Tongue (tissue), 2 donors: Measurements from ENCODE around the gene LDB2. TPM values are rescaled to one million over a fixed set of nuclear protein-coding genes. Genes with fewer than 3 reads are reported as not detected.
A peak's percentile ranks its signal among the peaks of the same experiment; 100 is the strongest.

Source experiments
- DNase-seq: peaks from one replicate; pipeline ENCODE4 v3.0.0-alpha.2; 2015
- total RNA-seq: library from RNA; depleted of rRNA; stranded (reverse); fragments of >200 nt; gene quantifications from one replicate; pipeline ENCODE4 v1.2.3, GENCODE V29; 2014

The LDB2 gene
- total RNA-seq, 1 donor from 2014 or later, result 49.2 TPM

GRCh38 chr4:16757080-16757521 lies 141.3 kb downstream of the LDB2 start:
- no peak for DNase-seq

GRCh38 chr4:16754104-16754503 lies 144.3 kb downstream of the LDB2 start:
- DNase-seq, result no peak

- DNase-seq, result no peak
Observed at GRCh38 chr4:16752150-16752549, 146.3 kb downstream of the LDB2 start.

- DNase-seq, result no peak
Observed at GRCh38 chr4:16750882-16751642, 147.4 kb downstream of the LDB2 start.

GRCh38 chr4:16750216-16750615 lies 148.2 kb downstream of the LDB2 start:
- DNase-seq, result no peak

GRCh38 chr4:16745887-16746286 lies 152.6 kb downstream of the LDB2 start:
- no peak for DNase-seq

- peak; percentile 17 for DNase-seq
Observed at GRCh38 chr4:16745009-16745635, 153.3 kb downstream of the LDB2 start.

- DNase-seq, result no peak
Observed at GRCh38 chr4:16741287-16741686, 157.2 kb downstream of the LDB2 start.

GRCh38 chr4:16739997-16740624 lies 158.3 kb downstream of the LDB2 start:
- no peak for DNase-seq

- DNase-seq, result no peak
Observed at GRCh38 chr4:16738558-16738957, 159.9 kb downstream of the LDB2 start.

GRCh38 chr4:16733509-16733908 lies 164.9 kb downstream of the LDB2 start:
- DNase-seq, result no peak

- no peak for DNase-seq
Observed at GRCh38 chr4:16732741-16733140, 165.7 kb downstream of the LDB2 start.

- no peak for DNase-seq
Observed at GRCh38 chr4:16731776-16732380, 166.6 kb downstream of the LDB2 start.

- DNase-seq, result no peak
Observed at GRCh38 chr4:16730522-16731205, 167.8 kb downstream of the LDB2 start.

- no peak for DNase-seq
Observed at GRCh38 chr4:16729336-16729735, 169.1 kb downstream of the LDB2 start.

GRCh38 chr4:16728849-16729248 lies 169.6 kb downstream of the LDB2 start:
- DNase-seq, result no peak

- DNase-seq, result no peak
Observed at GRCh38 chr4:16728111-16728510, 170.3 kb downstream of the LDB2 start.

GRCh38 chr4:16727218-16727617 lies 171.2 kb downstream of the LDB2 start:
- DNase-seq, result no peak

- no peak for DNase-seq
Observed at GRCh38 chr4:16726368-16727050, 171.9 kb downstream of the LDB2 start.

- DNase-seq, result no peak
Observed at GRCh38 chr4:16725252-16725651, 173.2 kb downstream of the LDB2 start.

- DNase-seq, result no peak
Observed at GRCh38 chr4:16722416-16722815, 176.0 kb downstream of the LDB2 start.
